HepG2 (cell line): Measurements from ENCODE around the gene RCBTB2. TPM values are rescaled to one million over a fixed set of nuclear protein-coding genes. Genes with fewer than 3 reads are reported as not detected.

Experiments
- ZNF282 ChIP-seq: fragments of 450-650 bp; IDR thresholded peaks from 2 replicates; pipeline ENCODE4 v1.6.1; 2018; ENCODE audit not compliant: partially characterized antibody
- polyA plus RNA-seq, 8 experiments: library from polyadenylated mRNA; depleted of rRNA in 3 of 8; stranded (reverse) in 7 of 8; unstranded in 1 of 8; fragments of >200 nt; fragmentation: Illumina TruSeq in 4 of 8; extraction: Trizol in 4 of 8; gene quantifications; 2 replicates each; pipeline versions ENCODE4 v1.2.1 to v1.2.3, GENCODE V29; 2011 to 2016; ENCODE audit warnings: low read depth in 4 of 8, missing spikeins in 1 of 8, mixed read lengths in 1 of 8; ENCODE audit not compliant: insufficient read depth in 1 of 8
- total RNA-seq, 5 experiments: library from RNA; depleted of rRNA; stranded (reverse); fragments of >200 nt; fragmentation: Illumina TruSeq; extraction: Trizol; gene quantifications; 2 replicates each; pipeline ENCODE4 v1.2.3, GENCODE V29; 2016; ENCODE audit warnings: low read depth in 1 of 5

The RCBTB2 gene
- total and polyA plus RNA-seq, 2 of the 13 experiments (the other 11 are each of a cell fraction or from before 2014, with no cell fraction given), result 1.9 to 2.7 TPM

GRCh38 chr13:48443442-48444208 lies 89.3 kb downstream of the RCBTB2 start (continued):
- no peak for TF ChIP-seq ZNF282

Other genes with a start within 250 kb of the RCBTB2 start
- gene RB1, start 229.3 kb downstream of the RCBTB2 start, total RNA-seq (2016; rRNA removed; fragmentation: Illumina TruSeq; extraction: Trizol), result 23.7 and 35.7 TPM in 2 replicates
- 11.0 and 15.6 TPM in 2 replicates for gene RB1, start 229.3 kb downstream of the RCBTB2 start, polyA plus RNA-seq (2011; rRNA removed)
- gene LPAR6, start 120.0 kb downstream of the RCBTB2 start, total RNA-seq (2016; rRNA removed; fragmentation: Illumina TruSeq; extraction: Trizol), result 17.9 and 24.4 TPM in 2 replicates
- 83.4 and 149 TPM in 2 replicates for gene LPAR6, start 120.0 kb downstream of the RCBTB2 start, polyA plus RNA-seq (2011; rRNA removed)
- gene CYSLTR2, start 120.8 kb upstream of the RCBTB2 start, total RNA-seq (2016; rRNA removed; fragmentation: Illumina TruSeq; extraction: Trizol), result not detected in 2 replicates
- not detected in 2 replicates for gene CYSLTR2, start 120.8 kb upstream of the RCBTB2 start, polyA plus RNA-seq (2011; rRNA removed)